Motor neuron (in vitro differentiated cells): Measurements from ENCODE around the gene KRTCAP2. TPM values are rescaled to one million over a fixed set of nuclear protein-coding genes. Genes with fewer than 3 reads are reported as not detected.
A peak's percentile ranks its signal among the peaks of the same experiment; 100 is the strongest.

Source experiments
- ATAC-seq, 8 experiments: fragments of 200-7000 bp; cut with Tn5 transposase; replicated peaks in 6 of 8; 2 replicates each; pipeline ENCODE4 v1.8.0; 2021; ENCODE audit warnings: mild to moderate bottlenecking in 8 of 8, moderate library complexity in 8 of 8
- H3K27ac ChIP-seq, 2 donors: fragments of 250-450 bp; sonication (Bioruptor Pico); 2 replicates each; pipeline ENCODE4 v1.9.0; 2021; ENCODE audit warnings: antibody characterized with exemption in 2 of 2, mild to moderate bottlenecking in 2 of 2, moderate library complexity in 1 of 2
- H3K4me1 ChIP-seq, 2 donors: fragments of 250-450 bp; sonication (Bioruptor Pico); replicated peaks in 1 of 2; 2 replicates each; pipeline ENCODE4 v1.6.1; 2021; ENCODE audit warnings: antibody characterized with exemption in 2 of 2, mild to moderate bottlenecking in 2 of 2, moderate library complexity in 1 of 2
- H3K4me3 ChIP-seq, 5 donors: fragments of 250-450 bp; sonication (Bioruptor Pico); 2 replicates each; pipeline ENCODE4 v1.9.0; 2021; ENCODE audit warnings: antibody characterized with exemption in 5 of 5, mild to moderate bottlenecking in 5 of 5, moderate library complexity in 4 of 5
- WGBS, 10 experiments: fragments of 450-650 bp; shearing (Covaris generic); methylation state at CpG; one replicate each; pipeline ENCODE4 v1.0.0; 2022; 5-methylcytosine and 5-hydroxymethylcytosine counted together
- in situ Hi-C, 9 experiments: fragments of 400-800 bp; cut with MboI; loops; one replicate each; pipeline ENCODE4 v1.15.0; 2021; ENCODE audit warnings: low sequenced_read_pairs in 9 of 9, low pct_unique_long_range_greater_than_20kb in 2 of 9; ENCODE audit not compliant: unreplicated experiment in 9 of 9
- total RNA-seq, 8 experiments: library from RNA; unstranded; fragments of 300-600 nt; gene quantifications; 2 replicates each; pipeline versions ENCODE4 v1.2.3 to v1.2.4, GENCODE V29; 2022

KRTCAP2 gene
- total RNA-seq, 8 experiments from 2014 or later = 166 to 272 (median 202) TPM

- 53 to 100% (median 86%) methylated on average over 1 to 6 of the region's 6 CpGs; no CpG with 5 or more reads in 5 of the 10 experiments for WGBS, 10 experiments
- H3K27ac ChIP-seq = no peak overlapping the region
- no peaks in the 10 kb centered on the region for H3K4me1 ChIP-seq
- H3K4me3 ChIP-seq = no peak overlapping the region
- peak in 2 of 8 experiments; percentile 2 to 6 for ATAC-seq
- in situ Hi-C loops = no loop called here
Observed at GRCh38 chr1:155185783-155186066, 12.6 kb upstream of the KRTCAP2 start.

GRCh38 chr1:155184835-155185782, 12.0 kb upstream of the KRTCAP2 start:
- in situ Hi-C loops = no loop called here
- WGBS, 10 experiments = 80 to 100% (median 86%) methylated on average over 1 to 12 of the region's 21 CpGs; no CpG with 5 or more reads in 3 of the 10 experiments
- ATAC-seq = peak; percentile 10 to 71 (median 18)
- Histone ChIP-seq H3K4me1 (no peaks in the 10 kb centered on the region), H3K27ac (no peak overlapping the region), H3K4me3 (no peak overlapping the region)

DNA sequence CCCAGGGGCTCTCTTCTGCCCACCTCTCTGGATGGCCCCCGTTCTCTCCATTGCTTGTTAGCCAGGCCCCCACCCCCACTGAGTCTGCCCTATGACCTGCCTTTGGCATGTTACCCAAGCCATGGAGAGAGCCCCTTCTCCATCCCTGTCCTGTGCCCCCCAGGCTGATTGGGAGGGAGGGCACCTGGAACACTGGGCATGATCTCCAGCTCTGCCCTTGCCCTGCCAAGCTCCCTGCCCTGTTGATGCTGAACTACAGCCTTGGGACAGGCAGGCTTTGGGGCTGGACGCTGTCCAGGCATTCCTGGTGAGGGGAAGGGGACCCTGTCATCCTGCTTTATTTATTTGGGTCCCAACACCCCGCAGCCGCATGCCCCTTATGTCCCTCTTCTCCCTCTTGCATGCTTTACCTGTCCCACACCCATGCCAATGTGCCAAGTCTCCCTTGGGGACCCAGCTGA, 11.3 kb upstream of the KRTCAP2 start:
- peak in 1 of 8 experiments; percentile 5 for ATAC-seq
- Histone ChIP-seq H3K27ac (no peak overlapping the region), H3K4me3 (no peak overlapping the region), H3K4me1 (no peaks in the 10 kb centered on the region)
- 91 to 100% (median 92%) methylated on average over 1 to 4 of the region's 4 CpGs; no CpG with 5 or more reads in 7 of the 10 experiments for WGBS, 10 experiments
- in situ Hi-C loops = no loop called here

GRCh38 chr1:155183775-155184221, 10.7 kb upstream of the KRTCAP2 start:
- ATAC-seq = peak in 4 of 8 experiments; percentile 2 to 20 (median 8)
- Histone ChIP-seq H3K27ac (no peak overlapping the region), H3K4me3 (no peak overlapping the region), H3K4me1 (no peaks in the 10 kb centered on the region)
- 60 to 100% (median 96%) methylated on average over 1 to 12 of the region's 20 CpGs; no CpG with 5 or more reads in 2 of the 10 experiments for WGBS, 10 experiments
- in situ Hi-C loops = no loop called here

GRCh38 chr1:155182052-155182550, 9.0 kb upstream of the KRTCAP2 start:
- 100% methylated on average over 1 to 2 of the region's 7 CpGs; no CpG with 5 or more reads in 6 of the 10 experiments for WGBS, 10 experiments
- H3K27ac ChIP-seq = no peak overlapping the region
- in situ Hi-C loops = no loop called here

DNA sequence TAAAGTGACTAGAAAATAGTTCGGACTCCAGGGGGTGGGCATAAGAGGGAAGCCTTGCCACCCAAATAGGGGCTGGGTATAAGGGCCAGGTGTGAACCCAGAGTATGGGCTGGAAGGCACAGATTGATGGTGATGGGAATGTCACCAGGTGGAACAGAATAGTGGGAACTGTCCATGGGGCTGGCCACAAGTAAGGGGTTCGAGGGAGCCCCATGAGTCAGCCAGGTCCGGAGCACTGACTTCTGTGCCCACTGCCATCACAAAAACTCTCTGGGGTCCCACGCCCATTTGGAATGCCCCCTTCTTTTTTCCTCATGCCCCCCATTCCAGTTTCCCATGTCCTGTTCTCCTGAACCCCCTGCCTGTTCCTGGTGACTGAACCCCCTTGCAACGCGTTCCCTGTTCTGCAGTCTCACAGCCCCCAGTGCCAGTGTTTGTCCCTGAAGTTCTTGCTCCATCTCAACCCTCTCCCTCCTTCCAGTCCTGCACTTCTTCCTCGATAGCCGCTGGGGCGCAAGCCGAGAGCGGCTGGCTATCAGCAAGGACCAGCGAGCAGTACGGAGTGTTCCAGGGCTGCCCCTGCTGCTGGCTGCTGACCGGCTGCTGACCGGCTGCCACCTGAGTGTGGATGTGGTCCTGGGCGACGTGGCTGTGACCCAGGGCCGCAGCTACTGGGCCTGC, 8.4 kb upstream of the KRTCAP2 start:
- H3K27ac ChIP-seq = no peak overlapping the region
- WGBS, 10 experiments = 42 to 100% (median 99%) methylated on average over 3 to 14 of the region's 18 CpGs; no CpG with 5 or more reads in 5 of the 10 experiments
- ATAC-seq = no peak
- H3K4me1 ChIP-seq = peaks cover 0 to under 1% of the 10 kb centered on the region in 2 donors
- in situ Hi-C loops = no loop called here
- H3K4me3 ChIP-seq = no peak overlapping the region

More at GRCh38 chr1:155182052-155182550, 9.0 kb upstream of the KRTCAP2 start:
- Histone ChIP-seq H3K4me3 (no peak overlapping the region), H3K4me1 (no peaks in the 10 kb centered on the region)
- ATAC-seq = no peak

GRCh38 chr1:155179112-155180031, 6.3 kb upstream of the KRTCAP2 start:
- WGBS, 10 experiments = 71 to 100% (median 98%) methylated on average over 1 to 20 of the region's 31 CpGs; no CpG with 5 or more reads in 2 of the 10 experiments
- Histone ChIP-seq H3K4me3 (no peak overlapping the region), H3K27ac (no peak overlapping the region), H3K4me1 (peaks cover 10 to 11% of the 10 kb centered on the region in 2 donors)
- in situ Hi-C loops = no loop called here
- no peak for ATAC-seq

DNA sequence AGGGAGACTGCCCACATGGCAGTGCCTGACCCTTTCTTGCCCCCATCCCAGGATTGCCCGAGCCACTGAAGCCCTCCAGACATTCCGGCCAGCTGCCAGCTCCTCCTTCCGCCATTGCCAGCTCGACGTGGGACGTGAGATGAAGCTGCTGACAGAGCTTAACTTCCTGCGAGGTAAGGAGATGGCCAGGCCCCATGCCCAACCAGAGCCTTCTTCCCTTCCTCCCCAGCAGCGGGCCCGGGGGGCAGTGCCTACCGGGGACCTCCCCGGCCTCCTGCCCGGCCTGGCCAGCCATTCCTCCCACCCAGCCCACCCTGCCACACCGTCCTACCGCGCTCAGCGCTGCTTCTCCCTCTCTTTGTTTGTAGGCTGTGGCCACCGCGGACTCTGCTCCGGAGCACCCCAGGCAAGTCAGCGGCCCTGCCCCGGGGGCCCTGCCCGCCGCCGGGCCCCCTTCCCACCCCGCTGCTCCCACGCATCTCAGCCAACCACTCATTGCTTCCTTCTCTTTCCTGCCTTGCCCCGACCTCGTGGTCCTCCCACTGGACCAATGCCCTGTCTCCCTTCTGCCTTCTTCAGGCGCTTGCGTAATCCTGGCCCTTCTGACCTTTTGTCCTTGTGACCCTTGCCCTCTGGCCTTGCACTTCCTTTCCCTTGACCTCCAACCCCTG, 5.5 kb upstream of the KRTCAP2 start:
- in situ Hi-C loops = no loop called here
- Histone ChIP-seq H3K4me1 (peaks cover 10 to 11% of the 10 kb centered on the region in 2 donors), H3K4me3 (no peak overlapping the region), H3K27ac (no peak overlapping the region)
- no peak for ATAC-seq
- WGBS, 10 experiments = 67 to 100% (median 95%) methylated on average over 1 to 11 of the region's 30 CpGs; no CpG with 5 or more reads in 4 of the 10 experiments

DNA sequence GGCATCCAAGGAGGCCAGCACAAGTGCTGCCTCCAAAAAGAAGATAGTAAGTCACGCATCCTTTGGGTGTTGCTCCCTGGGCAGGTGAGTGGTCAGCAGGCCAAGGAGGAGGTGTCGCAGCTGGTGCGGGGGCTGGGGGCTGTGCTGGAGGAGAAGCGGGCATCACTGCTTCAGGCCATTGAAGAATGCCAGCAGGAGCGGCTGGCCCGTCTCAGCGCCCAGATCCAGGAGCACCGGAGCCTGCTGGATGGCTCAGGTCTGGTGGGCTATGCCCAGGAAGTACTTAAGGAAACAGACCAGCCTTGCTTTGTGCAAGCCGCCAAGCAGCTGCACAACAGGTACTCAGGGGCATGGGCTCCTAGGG, 4.8 kb upstream of the KRTCAP2 start:
- Histone ChIP-seq H3K4me3 (no peak overlapping the region), H3K27ac (no peak overlapping the region), H3K4me1 (peaks cover 10 to 11% of the 10 kb centered on the region in 2 donors)
- WGBS, 10 experiments = 80 to 98% (median 93%) methylated on average over 1 to 7 of the region's 9 CpGs; no CpG with 5 or more reads in 6 of the 10 experiments
- ATAC-seq = no peak
- in situ Hi-C loops = no loop called here

- H3K27ac ChIP-seq = no peak overlapping the region
- ATAC-seq = no peak
- 0 to 94% (median 67%) methylated on average over 1 to 7 of the region's 11 CpGs; no CpG with 5 or more reads in 3 of the 10 experiments for WGBS, 10 experiments
- in situ Hi-C loops = no loop called here
- H3K4me3 ChIP-seq = no peak overlapping the region
- peaks cover 10 to 11% of the 10 kb centered on the region in 2 donors for H3K4me1 ChIP-seq
Observed at GRCh38 chr1:155177192-155177917, 4.3 kb upstream of the KRTCAP2 start.

DNA sequence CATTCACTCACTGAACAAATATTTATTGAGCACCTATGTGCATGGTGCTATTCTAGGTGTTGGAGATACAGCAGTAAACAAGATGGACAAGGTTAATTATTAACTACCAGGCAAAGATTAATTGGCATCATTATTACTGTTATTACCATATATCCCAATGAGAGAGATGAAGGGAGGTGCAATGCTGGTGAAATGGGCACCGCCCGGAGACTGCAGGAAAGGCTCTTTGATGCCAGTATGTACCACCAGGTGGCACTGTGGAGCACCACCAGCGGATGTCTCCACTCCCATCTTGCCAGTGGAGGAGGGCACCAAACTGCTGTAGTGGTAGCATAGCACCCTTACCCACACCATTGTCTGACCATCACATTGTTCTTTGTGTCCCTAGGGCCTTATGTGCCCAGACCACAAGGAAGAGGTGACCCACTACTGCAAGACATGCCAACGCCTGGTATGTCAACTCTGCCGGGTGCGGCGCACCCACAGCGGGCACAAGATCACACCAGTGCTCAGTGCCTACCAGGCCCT, 3.5 kb upstream of the KRTCAP2 start:
- Histone ChIP-seq H3K27ac (no peak overlapping the region), H3K4me3 (no peak overlapping the region), H3K4me1 (peaks cover 14 to 16% of the 10 kb centered on the region in 2 donors)
- peak in 4 of 8 experiments; percentile 4 to 44 (median 20) for ATAC-seq
- in situ Hi-C loops = no loop called here
- WGBS, 10 experiments = 26 to 100% (median 60%) methylated on average over 2 to 8 of the region's 8 CpGs; no CpG with 5 or more reads in 3 of the 10 experiments
